Stimulated activated CD4-positive, alpha-beta T cell treated with anti-CD3 and anti-CD28 coated beads, TNF-alpha, amount 100 ng/mL, for 4 hours (primary cell): ENCODE measurements around the gene EN2.

ENCODE experiments used
- DNase-seq, 3 experiments: peaks; one replicate each; pipeline ENCODE4 v3.0.0-alpha.2; 2020; ENCODE audit warnings: low read depth in 3 of 3

The EN2 gene

DNA sequence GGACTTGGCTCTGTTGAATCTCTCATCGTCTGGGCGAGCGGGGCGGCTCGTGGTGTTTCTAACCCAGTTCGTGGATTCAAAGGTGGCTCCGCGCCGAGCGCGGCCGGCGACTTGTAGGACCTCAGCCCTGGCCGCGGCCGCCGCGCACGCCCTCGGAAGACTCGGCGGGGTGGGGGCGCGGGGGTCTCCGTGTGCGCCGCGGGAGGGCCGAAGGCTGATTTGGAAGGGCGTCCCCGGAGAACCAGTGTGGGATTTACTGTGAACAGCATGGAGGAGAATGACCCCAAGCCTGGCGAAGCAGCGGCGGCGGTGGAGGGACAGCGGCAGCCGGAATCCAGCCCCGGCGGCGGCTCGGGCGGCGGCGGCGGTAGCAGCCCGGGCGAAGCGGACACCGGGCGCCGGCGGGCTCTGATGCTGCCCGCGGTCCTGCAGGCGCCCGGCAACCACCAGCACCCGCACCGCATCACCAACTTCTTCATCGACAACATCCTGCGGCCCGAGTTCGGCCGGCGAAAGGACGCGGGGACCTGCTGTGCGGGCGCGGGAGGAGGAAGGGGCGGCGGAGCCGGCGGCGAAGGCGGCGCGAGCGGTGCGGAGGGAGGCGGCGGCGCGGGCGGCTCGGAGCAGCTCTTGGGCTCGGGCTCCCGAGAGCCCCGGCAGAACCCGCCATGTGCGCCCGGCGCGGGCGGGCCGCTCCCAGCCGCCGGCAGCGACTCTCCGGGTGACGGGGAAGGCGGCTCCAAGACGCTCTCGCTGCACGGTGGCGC lies at the start of gene EN2:
EN2 (plus strand) TSS at position 19 of the 767 bp plus-strand sequence; CDS start at position 268, 249 bp downstream.
- no peak for DNase-seq

DNA sequence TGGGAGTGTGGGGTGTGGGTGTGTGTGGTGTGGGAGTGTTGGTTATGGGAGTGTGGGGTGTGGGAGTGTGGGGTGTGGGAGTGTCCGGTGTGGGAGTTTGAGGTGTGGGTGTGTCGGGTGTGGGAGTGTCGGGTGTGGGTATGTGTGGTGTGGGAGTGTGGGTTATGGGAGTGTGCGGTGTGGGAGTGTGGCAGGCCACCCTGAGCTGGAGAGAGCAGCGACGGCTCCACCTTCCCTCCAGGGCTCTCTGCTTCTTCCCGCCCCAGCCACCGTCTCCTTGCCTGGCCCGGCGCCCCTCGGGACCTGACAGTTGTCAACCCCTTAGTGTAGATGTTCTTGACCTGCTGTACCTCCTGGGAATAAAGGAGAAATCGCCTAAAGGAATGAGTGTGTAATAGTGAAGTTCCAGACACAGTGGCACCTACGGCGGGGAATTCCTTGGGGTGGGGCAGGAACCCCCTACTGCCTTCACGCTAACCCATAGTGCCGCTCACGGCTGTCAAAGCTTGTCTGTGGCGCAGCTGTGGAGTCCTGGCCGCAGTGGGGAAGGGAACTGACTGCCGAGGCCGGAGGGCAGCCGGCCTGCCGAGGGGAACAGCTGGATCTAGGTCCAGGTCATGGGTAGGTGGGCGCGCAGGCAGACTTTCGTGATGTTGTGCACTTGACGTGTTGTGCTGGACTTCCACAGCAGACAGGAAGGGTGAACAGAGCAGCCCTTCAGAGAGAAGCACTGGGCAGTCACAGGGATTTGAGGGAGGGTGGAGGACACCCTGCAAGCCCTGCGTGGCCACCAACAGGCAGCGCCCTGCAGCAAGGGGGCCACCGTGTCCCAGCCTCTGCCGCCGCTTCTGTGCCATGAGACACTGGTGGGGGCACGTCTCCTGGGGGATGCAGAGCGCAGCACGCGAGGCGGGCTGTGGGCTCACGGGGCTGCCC lies 49.0 kb upstream of the EN2 start:
- DNase-seq, result no peak

DNA sequence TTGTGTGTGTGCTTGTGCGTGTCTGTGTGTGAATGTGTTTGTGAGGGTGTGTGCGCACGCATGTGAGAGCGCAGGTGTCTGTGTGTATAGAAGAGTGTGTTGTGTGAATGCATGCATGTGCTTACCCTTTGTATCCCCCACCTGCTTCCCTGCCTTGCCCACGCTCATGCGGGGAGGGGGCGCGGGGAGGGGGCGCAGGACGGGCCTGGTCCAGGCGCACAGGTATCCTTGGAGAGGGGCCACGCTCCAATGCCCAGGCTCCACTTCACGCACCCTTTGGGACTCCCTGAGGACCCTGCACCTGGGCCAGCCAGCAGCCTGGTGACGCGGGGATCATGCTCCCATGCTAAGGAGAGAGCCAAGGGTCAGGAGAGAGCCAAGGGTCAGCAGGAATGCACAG lies 47.9 kb upstream of the EN2 start:
- DNase-seq, result no peak

DNA sequence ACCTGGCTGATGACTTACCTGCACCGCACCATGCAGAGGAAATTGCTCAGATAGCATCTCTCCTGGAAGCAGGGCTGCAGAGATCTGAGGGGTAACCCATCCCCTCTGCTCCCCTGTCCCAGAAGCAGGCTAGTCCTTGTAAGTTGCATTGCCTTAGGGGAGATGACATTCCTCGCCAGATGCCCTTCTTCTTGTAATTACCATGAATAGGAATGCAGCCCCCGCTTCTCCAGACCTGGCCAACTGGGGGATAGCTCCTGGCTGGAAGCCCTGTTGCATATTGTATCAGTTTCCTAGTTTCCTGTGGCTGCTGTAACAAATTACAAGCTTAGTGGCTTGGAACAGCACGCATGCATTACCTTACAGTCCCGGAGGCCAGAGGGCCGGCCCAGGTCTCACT lies 47.5 kb upstream of the EN2 start:
- no peak for DNase-seq

DNA sequence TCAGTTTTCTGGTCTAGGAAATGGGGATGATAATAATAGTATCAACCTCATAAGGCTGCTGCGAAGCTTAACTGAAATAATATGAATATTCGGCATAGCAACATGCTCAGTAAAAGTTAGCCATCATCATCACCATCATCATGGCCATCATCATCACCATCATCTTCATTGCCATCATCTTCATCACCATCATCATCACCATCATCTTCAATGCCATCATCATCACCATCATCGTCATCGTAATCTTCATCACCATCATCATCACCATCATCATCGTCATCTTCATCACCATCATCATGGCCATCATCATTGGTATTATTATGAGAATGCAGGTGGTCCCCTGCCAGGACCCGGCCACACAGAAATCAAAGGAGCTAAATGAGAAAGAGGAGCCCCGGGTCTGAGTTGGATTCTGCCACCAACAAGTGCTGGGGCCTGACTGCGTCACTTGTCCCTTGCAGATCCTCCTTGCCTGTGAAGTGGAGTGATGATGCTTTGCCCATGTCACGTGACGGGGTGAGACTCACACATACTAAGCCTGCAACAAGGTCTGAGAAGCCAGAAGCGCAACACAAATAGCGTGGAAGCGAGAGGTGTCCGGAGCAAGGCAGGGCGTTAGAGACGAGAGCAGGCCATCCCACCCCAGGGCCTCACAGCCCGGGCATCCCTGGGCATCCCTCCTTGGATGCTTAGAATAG lies 46.1 kb upstream of the EN2 start:
- no peak for DNase-seq

DNA sequence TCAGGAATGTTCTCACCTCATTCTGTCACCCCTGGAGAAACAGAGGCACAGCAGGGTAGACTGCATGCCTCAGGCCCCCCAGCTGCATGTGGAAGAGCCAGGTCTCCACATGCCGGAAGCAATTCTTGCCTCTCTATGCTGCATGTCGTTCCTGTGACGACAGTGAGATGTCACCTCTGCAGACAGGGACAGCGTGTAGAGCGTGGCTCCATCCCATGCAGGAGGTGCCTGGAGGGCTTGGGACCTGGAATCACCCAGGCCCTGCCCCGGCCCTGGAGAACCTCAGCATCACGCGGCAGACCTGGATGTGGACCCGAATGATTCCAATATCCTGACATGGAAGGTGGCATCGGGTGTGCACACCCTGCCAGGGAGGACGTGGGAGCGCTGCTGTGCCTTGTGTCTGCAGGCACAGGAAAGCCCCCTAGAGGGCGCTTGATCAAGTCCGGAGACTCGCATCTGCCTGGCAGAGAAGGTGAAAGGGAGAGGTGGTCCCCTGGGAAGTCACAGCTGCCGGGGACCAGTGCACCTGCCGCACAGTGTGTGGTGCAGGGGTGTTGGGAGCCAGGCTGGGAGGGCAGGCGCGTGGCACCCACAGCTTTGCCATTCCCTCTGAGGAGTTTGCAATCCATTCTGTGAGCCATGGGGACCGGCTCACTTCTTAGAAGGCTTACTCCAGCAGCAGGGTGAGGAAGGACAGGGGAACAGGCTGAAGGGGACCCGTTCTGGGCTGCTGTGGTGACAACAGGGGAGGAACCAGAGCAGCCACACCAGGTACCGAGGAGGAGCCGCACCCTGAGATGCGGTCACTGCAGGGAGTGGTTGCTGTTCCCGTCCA lies 45.3 kb upstream of the EN2 start:
- DNase-seq, result peak; percentile 4 to 21 (median 20)

DNA sequence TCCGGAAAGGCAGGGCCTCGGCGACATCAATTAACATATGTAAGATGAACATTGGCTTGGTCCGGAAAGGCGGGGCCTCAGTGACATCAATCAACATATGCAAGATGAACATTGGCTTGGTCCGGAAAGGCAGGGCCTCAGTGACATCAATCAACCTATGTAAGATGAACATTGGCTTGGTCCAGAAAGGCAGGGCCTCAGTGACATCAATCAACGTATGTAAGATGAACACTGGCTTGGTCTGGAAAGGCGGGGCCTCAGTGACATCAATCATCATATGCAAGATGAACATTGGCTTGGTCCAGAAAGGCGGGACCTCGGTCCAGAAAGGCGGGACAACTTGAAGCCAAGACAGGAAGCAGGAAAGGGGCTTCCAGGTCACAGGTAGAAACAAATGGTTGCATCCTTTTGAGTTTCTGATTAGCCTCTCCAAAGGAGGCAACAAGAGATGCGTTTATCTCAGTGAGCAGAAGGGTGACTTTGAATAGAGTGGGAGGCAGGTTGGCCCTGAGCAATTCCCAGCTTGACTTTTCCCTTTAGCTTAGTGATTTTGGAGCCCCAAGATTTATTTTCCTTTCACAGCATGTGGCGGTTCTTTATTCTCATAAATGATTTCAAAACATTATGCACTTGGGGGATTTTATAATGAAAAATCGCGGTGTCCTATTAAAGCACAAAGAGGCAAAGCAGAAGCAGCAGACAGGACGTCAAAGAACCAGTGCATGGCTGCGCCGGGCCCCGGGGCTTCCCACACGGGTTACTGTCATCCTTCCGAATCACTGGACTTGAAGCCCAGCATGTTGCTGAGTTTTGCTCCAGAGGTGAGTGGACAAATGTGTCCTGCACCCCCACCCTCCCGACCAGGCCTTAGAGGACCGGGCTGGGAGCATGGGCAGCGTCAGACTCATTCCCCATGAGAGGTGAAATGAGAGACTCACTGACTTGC lies 43.1 kb upstream of the EN2 start:
- no peak for DNase-seq

DNA sequence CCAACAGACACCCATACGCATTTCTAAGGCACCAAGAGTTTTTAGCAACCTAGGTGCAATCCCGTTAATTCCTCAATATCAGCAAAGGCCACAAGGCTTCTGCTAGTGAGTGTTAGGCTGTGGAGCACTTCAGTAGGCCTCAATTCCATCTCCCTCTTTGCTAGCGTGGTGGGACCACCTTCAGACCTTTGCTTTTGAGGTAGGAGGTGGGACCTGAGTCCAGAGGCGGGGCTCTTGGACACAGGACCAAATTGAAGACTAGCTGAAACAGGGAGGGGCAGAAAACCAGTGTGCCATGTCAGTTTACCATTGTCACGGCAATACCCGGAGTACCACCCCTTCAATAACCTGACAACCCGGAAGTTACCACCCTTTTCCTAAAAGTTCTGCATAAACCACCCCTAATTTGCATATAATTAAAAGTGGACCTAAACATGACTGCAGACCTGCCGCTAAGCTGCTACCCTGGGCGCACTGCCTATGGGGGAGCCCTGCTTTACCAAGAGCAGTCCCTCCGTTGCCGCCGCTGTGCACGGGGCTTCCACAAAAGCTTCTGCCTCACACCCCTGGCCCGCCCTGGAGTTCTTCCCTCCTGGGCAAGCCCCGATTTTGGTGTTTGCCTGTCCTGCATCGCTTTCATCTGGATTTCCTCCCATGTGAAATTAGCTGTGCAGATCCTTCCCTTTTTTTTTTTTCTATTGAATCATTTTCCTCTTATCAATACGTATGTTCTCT lies 41.1 kb upstream of the EN2 start:
- no peak for DNase-seq

DNA sequence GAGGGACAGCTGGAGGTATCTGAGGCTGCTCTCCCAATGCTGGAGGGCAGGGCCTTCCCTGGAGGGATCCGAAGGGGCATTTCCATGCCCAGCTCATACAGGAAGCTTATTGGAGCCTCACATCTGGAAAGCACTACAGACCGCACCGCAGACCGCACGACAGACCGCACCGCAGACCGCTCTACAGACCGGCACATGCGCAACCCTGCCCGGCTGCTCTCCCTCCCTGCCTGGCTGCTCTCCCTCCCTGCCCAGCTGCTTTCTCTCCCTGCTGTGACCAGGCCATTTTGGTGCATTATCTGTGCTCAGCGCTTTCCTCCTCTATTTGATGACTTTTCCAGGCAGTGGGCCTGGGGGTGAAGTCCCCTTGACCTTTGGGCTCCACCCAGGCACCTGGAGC lies 39.6 kb upstream of the EN2 start:
- no peak for DNase-seq

DNA sequence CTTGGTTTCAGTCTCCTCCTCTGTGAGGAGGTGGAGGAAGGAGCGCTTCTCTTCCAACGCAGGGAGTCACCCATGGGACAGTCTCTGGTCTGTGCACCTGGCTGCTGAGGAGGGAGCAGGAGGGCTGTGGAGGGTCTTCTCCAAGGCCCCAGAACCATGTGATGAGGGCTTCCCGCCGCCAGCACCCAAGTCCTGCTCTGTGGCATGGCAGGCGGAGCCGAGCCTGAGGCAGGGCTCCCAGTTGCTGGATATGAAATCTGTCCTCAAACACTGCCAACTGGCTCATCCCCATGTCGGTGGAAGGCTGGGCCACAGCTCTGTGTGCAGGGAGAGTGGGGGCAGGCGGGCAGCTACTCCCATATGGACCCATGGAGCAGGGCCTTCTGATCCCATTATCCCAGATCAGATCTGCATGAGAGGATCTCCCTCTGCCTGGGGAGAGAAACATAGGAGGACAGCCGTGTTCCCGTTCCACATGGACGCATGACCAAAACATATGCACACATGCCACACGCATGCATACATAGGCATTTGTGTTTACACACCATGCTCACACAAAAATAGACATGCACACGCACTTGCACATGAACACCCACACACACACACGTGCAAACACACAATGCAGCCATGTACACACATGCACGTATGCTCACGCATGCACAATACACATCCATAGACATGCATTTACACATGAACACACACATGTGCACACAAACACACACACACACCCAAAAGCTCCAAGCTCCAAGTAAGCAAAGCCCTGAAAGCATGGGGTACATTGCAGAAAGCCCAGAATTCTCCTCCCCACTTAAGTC lies 38.8 kb upstream of the EN2 start:
- DNase-seq, result no peak

DNA sequence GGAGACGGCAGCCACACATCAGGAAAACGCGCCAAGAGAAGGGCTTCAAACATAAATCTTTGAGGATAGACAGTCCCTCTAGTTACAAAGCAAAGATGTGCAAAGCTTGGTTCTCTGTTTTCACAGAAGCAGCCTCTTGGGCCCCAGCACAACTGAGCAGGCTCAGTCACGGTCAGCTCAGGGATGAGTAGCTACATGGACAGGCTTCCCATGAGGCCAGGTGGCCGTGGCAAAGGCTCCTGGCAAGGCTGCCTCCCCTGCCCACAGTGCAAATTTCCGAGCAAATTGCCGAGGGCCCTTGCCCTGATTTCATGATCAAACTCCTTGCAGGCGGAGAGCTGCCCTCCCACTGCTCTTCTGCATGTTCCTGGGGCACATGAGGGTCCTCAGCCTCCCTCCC lies 37.8 kb upstream of the EN2 start:
- DNase-seq, result no peak

DNA sequence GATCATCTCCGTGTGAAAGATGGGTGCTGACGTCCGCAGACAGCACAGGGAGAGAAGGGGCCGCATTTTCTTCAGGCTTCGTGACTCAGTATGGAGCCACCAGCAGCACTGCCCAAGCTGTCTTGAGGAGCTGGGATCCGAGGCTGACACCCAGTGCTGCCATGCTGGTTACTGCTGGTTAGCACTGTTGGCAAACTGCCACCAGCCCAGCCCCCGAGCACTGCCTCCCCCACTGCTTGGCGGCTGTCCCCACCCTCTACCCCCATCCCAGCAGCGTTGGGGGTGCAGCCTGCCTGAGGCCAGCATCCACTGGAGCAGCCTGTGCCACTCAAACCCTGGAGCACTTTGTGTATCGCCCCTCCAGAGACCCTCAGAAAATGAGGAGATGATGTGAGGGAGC lies 35.8 kb upstream of the EN2 start:
- DNase-seq, result no peak

DNA sequence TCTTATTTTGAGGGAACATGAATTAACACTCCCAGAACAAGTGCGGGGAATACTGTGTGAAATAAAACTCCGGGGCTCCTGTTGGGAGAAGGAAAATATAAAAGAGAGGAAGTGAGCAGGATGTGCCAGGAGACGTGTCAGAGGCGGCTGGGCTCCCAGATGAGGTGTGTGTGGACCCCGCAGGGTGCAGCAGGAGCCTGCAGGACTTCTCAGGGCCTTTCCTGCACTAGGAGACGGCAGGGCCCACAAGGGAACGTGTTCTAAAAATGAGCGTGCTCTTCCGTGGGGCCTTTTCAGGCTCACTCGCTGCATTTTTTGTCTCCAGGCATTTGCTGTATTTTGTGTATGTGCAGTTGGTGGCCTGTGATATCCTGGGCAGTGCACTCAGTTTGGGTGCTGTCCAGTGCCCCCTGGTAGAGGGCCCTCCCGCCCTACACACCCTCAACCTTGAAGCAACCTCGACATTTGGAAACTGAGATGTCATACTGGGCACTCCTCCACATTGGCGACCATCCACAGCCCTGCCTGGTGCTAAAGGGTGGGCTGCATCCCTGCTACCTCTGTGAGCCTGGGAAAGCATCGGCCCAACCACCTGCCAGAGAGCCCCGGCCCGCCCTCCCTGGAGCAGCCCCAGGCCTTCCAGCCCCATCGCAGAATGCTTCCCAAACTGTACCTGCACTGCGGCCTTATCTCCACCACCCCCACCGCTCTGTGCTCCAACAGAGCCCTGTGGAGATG lies 35.2 kb upstream of the EN2 start:
- no peak for DNase-seq

DNA sequence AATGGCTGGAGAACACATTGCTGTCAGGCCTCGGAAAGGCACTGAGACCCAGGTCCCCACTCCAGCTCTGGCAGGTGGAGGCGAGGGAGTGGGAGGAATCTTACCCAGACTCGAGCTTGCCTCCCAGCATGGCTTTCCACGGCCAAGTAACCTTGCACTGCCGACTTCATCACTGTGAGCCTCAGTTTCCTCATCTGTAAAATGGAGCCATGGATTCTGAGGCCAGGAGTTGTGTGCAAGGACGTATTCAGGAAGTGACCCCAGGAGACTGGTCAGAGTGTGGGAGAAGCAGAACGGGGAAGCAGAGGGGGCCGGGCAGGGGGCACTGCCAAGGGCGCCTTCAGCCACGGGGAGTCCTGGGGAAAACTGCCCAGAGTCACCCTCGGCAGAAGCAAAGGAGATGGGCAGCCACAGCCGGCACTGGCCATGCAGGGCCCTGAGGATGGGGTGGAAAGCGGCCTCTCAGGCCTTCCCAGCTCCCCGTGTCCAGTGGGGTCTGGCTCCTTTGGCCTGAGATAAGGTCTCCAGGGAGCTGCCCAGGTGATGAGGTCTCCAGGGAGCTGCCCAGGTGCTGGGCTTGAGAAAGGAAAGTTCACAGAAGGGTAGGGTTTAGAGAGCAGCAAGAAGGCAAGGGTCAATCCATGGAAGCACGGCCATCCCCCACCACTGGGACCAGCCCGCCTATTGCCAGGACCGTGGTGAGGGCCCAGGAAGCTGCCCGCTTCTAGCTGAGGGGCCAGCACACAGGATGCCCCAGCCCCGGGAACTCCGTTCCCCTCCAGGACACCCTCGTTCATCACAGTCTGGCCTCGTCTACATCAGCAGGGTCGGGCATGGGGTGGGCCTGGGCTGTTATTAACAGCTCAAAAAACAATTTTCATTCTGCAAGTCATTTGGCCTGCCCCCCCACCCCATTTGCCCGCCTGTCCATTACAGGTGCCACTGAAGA lies 34.3 kb upstream of the EN2 start:
- no peak for DNase-seq

DNA sequence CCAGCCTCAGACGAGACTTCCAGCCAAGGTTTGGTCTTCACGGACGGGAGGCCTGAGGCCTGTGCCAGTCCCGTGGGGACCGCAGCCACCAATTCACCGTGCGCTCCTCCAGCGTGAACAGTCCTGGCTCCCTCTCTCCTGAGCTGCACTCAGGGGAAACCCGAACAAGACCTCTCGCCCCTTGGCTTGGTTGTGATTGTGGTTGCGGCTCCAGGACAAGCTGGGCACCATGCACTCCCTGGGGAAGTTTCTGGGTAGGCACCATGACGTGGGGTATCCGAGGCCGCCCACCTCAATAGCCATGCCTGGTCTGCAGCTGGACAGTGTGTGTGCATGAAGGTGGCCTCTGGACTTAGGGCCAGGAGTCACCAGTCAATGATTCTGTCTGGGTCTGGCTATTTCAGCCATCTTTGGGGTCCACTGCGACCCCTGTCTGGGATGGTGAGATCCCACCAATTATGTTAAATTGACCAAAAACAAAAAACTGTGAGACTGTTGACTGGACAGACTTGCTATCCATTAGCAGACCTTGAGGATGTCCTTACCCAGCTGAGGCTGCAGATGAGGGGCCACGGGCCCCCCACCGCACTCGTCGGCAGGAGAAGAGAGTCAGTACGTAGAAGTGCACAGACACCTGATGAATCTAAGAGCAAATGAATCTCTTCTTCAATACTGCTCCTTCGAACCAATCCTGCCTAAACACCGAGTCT lies 33.5 kb upstream of the EN2 start:
- no peak for DNase-seq

DNA sequence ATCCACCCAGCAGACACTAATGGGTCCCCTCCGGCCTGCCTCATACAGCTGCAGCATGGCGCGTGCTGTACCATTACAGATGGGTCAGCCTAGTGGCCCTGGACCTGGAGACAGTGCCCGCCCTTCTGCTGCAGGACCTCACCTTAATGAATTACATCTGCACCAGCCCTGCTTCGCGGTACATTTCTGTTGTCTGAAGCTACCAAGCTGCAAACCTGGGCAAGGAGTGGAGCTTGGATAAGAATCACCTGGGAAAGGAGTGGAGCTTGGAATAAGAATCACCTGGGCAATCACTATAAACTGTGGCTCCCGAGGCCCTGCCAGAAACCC lies 33.0 kb upstream of the EN2 start:
- no peak for DNase-seq
